SU-DHL-6 (cell line): ENCODE results near the gene PARL.

Experiments
- EZH2phosphoT487 ChIP-seq: fragments of 200-600 bp; sonication (generic), shearing (Covaris generic); conservative IDR thresholded peaks from 2 replicates; pipeline ENCODE4 v1.6.1; 2018; ENCODE audit warnings: mild to moderate bottlenecking, antibody characterized with exemption, low read length, moderate library complexity, mixed read lengths
- TF ChIP-seq, protein P1 (sequence below): fragments of 200-600 bp; sonication (generic); IDR thresholded peaks from one replicate; pipeline ENCODE4 v1.5.1; 2017; ENCODE audit warnings: antibody characterized with exemption, mild to moderate bottlenecking, low read length, moderate library complexity; ENCODE audit not compliant: insufficient read depth, poor library complexity, severe bottlenecking

DNA sequence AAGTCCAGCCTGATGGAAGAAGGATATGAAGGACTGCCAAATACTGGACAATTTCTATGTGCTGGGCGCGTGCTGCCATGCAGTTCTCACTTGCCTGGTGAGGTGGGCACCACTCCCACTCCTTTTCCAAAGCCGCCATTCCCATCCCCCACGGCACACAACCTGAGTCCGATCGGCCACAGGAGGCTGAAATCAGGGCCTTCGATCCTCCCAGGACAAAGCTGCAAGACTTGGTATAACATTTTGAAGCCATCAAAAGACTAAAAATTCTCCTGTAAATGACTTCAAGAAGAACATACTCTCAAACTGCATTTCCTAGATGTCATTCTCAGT lies 56.2 kb downstream of the PARL start:
- TF ChIP-seq, protein P1, sequence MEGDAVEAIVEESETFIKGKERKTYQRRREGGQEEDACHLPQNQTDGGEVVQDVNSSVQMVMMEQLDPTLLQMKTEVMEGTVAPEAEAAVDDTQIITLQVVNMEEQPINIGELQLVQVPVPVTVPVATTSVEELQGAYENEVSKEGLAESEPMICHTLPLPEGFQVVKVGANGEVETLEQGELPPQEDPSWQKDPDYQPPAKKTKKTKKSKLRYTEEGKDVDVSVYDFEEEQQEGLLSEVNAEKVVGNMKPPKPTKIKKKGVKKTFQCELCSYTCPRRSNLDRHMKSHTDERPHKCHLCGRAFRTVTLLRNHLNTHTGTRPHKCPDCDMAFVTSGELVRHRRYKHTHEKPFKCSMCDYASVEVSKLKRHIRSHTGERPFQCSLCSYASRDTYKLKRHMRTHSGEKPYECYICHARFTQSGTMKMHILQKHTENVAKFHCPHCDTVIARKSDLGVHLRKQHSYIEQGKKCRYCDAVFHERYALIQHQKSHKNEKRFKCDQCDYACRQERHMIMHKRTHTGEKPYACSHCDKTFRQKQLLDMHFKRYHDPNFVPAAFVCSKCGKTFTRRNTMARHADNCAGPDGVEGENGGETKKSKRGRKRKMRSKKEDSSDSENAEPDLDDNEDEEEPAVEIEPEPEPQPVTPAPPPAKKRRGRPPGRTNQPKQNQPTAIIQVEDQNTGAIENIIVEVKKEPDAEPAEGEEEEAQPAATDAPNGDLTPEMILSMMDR = no peak
- TF ChIP-seq EZH2phosphoT487 = no peak
